CD4-positive, alpha-beta T cell treated with Interleukin-4 for 1 hour (primary cell): Measurements from ENCODE around the gene TBX1.

Source experiments
- DNase-seq, 2 donors: peaks; one replicate each; pipeline ENCODE4 v3.0.0-alpha.2; 2020 to 2022

TBX1 gene

GRCh38 chr22:19738664-19739447 is 21.7 kb upstream of the TBX1 start:
- no peak for DNase-seq

GRCh38 chr22:19739448-19739895 is 21.1 kb upstream of the TBX1 start:
- no peak for DNase-seq

- no peak for DNase-seq
These were observed 20.6 kb upstream of the TBX1 start for GRCh38 chr22:19739911-19740449.

GRCh38 chr22:19740586-19740985 is 20.0 kb upstream of the TBX1 start:
- no peak for DNase-seq

GRCh38 chr22:19741053-19741452 is 19.5 kb upstream of the TBX1 start:
- DNase-seq, result no peak

GRCh38 chr22:19742160-19743066 is 18.2 kb upstream of the TBX1 start:
- DNase-seq, result no peak

- DNase-seq, result no peak
These were observed 17.5 kb upstream of the TBX1 start for GRCh38 chr22:19743081-19743480.

GRCh38 chr22:19743651-19744050 is 16.9 kb upstream of the TBX1 start:
- no peak for DNase-seq

- DNase-seq, result no peak
These were observed 16.1 kb upstream of the TBX1 start for GRCh38 chr22:19744350-19745006.

GRCh38 chr22:19745155-19746101 is 15.2 kb upstream of the TBX1 start:
- no peak for DNase-seq

- no peak for DNase-seq
These were observed 13.9 kb upstream of the TBX1 start for GRCh38 chr22:19746726-19747125.

GRCh38 chr22:19747551-19747950 is 13.0 kb upstream of the TBX1 start:
- DNase-seq, result no peak

GRCh38 chr22:19748139-19748538 is 12.4 kb upstream of the TBX1 start:
- DNase-seq, result no peak

- no peak for DNase-seq
These were observed 11.4 kb upstream of the TBX1 start for GRCh38 chr22:19748991-19749664.

- DNase-seq, result no peak
These were observed 10.7 kb upstream of the TBX1 start for GRCh38 chr22:19749876-19750275.

GRCh38 chr22:19750507-19751490 is 9.8 kb upstream of the TBX1 start:
- DNase-seq, result no peak

- DNase-seq, result no peak
These were observed 8.9 kb upstream of the TBX1 start for GRCh38 chr22:19751497-19752245.

- no peak for DNase-seq
These were observed 7.3 kb upstream of the TBX1 start for GRCh38 chr22:19753090-19753842.
